Mesenteric fat pad (tissue), 1 donor: Measurements from ENCODE around the gene CTBS. TPM values are rescaled to one million over a fixed set of nuclear protein-coding genes. Genes with fewer than 3 reads are reported as not detected.

ENCODE experiments used
- DNase-seq: peaks from one replicate; pipeline ENCODE4 v3.0.0-alpha.2; 2020; ENCODE audit warnings: low spot score
- total RNA-seq: library from RNA; stranded (reverse); fragmentation: NEBNext Ultra II Directional; extraction: Animal tissue kit (Norgen Biotek cat#: 25700); gene quantifications from one replicate; pipeline ENCODE4 v1.2.1, GENCODE V29; 2021
- donor health status: DM: yes; HTN: yes; CAD: no.

CTBS gene
- total RNA-seq, 1 donor from 2014 or later = 16.8 TPM

DNA sequence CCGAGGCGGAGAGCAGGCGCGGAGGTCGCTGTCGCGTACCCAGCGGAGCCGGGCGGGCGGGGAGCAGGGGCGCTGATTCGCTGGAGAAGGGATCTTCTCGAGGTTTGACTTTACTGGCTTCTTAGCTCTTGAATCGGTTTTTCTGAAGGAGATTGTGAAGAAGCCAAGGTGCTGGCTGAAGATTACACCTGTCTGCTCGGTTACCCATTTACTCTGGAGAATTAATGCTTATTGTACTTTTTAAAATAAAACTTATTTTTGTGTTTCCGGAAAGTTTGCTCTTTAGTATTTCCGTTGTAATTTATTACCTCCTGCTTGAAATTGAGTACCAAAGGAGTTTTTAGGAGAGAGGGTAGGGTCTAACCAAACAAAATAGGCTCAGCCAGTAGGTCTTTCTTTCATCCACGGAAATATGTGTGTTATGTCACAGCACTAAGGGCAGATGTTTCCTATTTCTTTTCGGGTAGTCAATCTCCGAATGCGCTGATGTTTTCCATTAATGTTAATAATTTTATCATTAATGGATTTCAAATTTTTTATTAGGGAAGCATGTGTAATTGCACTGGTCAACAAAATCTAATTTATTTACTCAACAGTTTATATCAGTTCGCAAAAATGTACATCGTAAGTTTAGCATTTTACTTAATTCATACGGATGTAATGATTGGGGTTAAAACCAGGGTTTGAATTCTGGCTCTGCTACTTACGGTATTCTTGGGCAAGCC, 67.3 kb downstream of the CTBS start:
- DNase-seq = no peak

DNA sequence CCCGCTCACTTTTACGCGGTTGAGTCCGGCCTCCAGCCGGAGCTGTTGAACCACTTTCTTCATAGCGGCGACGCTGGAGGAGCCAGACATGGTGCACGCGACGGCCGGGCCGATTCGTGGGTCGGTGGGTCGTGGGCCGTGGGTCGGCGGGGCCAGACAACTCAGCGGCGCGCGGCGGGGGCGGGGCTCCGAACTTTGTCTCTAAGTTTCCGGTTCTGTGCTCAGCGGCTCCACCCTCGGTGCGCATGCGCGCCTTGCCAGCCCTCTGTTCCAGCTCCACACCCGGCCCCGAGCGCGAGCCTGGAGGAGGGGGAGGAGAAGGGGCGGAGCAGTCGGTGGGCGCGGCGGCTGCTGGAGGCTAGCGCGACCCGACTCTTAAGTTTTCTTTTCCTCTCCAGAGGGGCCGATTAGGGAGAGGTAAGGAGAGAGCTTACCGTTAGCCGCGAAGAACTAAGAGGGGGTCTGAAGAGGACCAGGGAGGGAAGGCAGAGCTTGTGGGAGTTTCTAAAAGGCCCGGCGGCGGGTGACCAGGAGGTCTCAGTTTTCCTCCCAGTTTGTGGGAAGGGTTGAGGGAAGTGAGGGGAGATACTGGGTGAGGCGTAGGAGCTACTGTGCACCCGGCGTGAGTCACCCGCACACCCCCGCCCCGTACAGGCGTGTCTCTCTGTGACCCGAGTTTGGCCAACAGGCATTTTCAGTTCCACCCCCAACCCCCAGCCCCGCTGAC, 68.1 kb downstream of the CTBS start, which contains the start of the genes GNG5 and SPATA1:
TSS of gene GNG5 (minus strand) at position 580 of the 727 bp plus-strand sequence. CDS start at position 90, 490 bp downstream.
TSS of gene SPATA1 (plus strand) at position 385 of the 727 bp plus-strand sequence. CDS start 9,974 bp downstream, outside the sequence.
- DNase-seq = peak; percentile 100

DNA sequence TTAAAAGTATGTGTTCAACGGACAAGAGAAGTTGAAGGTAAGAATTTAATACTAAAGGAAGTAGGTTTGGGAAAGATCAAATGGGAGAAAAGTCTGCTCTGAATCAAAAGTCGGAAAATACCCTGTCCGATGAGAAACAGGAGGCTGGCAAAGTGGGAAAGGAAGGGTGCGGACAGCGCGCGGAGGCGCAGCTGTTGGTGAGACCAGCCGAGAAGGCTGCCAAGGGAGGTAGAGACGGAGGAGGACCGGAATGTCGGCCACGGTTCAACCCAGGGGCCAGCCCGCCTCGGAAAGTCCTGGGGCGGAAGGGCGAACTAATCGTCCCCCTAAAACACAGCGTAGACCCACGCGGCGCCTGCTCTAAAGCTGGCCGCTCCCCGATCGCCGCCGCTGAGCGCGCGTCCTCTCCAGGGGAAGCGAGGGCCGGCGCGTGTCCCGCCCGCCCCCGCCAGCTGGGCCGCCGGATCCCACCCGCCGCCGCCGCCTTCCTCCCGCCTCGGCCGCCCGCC, 68.7 kb downstream of the CTBS start:
- no peak for DNase-seq

DNA sequence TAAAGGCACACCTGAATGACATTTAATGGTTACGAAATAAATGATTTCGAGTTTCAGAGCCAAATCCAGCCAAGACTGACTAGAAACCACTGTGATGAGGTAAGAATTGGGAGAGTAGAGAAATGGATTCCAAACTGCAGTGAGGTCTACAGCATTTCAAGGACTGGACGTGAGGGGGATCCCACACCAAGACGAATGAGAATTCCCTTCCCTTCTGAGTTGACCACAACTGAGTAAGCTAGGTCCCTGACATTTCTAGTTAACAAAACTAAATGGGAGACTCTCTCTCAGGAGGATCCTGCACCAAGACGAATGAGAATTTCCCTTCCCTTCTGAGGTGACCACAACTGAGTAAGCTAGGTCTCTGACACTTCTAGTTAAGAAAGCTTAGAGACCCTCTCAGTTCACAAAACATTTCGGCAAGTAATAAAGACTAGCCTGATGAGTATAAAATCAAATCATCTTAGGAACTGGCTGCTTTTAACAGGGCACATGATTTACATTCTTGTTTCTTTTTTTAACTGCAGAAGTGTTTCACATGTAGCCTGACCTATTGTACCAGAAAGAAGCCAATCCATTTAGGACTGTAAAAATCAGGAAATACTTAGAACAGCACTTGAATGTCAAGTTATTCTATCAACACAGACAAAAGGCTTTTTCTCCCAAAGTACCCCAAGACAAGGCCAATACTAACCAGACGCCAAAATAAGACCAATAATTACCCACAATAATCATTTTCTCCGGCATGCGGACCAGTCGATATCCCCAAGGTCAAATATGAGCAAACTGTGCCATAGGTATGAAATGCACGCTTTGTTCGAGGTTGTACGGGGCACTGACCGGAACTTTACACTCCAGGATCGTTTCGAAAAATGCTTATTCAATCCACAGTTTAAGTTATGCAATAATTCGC, 69.4 kb downstream of the CTBS start:
- DNase-seq = no peak

DNA sequence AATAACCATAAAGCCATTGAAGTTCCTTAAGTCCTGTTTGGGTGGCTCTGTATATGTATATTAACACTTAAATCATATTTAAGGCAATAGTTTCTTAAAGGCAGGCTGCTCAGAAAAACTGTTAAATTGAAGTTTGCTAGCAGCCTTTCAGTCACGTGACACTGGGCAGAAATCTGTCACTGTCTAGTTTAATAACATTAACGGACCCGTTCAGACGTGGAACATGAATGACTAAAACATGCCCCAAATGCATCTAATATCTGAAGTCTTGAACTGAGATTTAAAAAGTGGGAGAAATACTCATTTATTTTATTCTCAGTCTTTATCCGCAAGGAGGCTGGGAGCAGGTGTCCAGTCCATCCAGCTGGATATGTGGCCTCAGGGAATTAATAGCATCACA, 71.3 kb downstream of the CTBS start:
- no peak for DNase-seq

Other genes starting within 250 kb of the CTBS start
- 0.39 TPM for gene DNASE2B, start 176.0 kb downstream of the CTBS start, total RNA-seq
- 22.4 TPM for gene RPF1, start 95.2 kb downstream of the CTBS start, total RNA-seq
- 0.71 TPM for gene SPATA1, start 68.1 kb downstream of the CTBS start, total RNA-seq
- gene GNG5, start 67.9 kb downstream of the CTBS start, total RNA-seq = 84.8 TPM
- 1.8 TPM for gene SSX2IP, start 116.0 kb upstream of the CTBS start, total RNA-seq